ENCODE data around the gene HIVEP3. TPM values are rescaled to one million over a fixed set of nuclear protein-coding genes. Genes with fewer than 3 reads are reported as not detected.

The HIVEP3 gene
- polyA plus RNA-seq, 1 of the 3 experiments (the other 2 are of a cell fraction) = 6.4 TPM

DNA sequence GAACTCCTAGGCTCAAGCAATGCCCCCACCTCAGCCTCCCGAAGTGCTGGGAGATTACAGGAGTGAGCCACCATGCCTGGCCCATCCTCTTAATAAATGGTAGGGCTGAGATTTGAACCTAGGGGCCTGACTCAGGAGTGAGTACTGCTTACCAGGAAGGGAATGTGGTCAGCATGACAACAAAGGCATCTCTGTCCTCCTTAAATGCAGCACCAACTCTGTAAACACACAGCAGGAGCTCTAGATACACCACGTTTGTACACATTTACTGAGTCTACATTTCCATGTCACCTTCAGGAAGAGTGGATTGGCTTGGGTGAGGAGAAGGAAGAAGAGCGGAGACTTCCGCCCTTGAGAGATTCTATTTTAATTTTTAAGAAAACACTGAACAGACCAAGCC lies 38.5 kb downstream of the HIVEP3 start (continued):
- TF ChIP-seq, protein P1, sequence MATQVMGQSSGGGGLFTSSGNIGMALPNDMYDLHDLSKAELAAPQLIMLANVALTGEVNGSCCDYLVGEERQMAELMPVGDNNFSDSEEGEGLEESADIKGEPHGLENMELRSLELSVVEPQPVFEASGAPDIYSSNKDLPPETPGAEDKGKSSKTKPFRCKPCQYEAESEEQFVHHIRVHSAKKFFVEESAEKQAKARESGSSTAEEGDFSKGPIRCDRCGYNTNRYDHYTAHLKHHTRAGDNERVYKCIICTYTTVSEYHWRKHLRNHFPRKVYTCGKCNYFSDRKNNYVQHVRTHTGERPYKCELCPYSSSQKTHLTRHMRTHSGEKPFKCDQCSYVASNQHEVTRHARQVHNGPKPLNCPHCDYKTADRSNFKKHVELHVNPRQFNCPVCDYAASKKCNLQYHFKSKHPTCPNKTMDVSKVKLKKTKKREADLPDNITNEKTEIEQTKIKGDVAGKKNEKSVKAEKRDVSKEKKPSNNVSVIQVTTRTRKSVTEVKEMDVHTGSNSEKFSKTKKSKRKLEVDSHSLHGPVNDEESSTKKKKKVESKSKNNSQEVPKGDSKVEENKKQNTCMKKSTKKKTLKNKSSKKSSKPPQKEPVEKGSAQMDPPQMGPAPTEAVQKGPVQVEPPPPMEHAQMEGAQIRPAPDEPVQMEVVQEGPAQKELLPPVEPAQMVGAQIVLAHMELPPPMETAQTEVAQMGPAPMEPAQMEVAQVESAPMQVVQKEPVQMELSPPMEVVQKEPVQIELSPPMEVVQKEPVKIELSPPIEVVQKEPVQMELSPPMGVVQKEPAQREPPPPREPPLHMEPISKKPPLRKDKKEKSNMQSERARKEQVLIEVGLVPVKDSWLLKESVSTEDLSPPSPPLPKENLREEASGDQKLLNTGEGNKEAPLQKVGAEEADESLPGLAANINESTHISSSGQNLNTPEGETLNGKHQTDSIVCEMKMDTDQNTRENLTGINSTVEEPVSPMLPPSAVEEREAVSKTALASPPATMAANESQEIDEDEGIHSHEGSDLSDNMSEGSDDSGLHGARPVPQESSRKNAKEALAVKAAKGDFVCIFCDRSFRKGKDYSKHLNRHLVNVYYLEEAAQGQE (IDR thresholded peaks at IDR 0.05; ENCODE audit: low read depth, low read length) = no peak
- TF ChIP-seq GABPA (IDR thresholded peaks at IDR 0.05; ENCODE audit: low read depth) = no peak

DNA sequence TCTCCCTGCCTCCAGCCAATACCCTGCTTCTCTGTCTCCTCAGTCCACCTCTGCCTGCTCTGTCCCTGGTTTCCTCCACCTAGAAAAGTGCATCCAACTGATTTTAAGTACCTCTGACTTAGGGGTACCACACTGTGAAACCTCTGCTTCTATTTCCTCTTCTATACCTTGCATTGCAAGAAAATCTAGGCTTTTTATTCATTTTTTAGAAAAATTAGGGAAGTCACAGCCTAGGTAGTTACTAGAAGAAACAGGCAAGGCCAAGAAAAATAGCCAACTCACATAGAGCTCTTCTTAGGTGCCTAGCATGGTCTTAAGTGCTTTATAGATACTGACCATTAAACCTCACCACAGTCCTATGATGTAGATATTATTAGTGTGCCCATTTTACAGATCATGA lies 39.1 kb downstream of the HIVEP3 start:
- H3K36me3 ChIP-seq (replicated peaks in 1 of 2; ENCODE audit: control insufficient read depth in 1 of 2, insufficient read depth in 2 of 2, low read length in 1 of 2) = no peaks in the 10 kb centered on the region
- H3F3A ChIP-seq (replicated peaks; ENCODE audit: insufficient read depth) = peaks cover 18% of the 10 kb centered on the region
- TF ChIP-seq FOSL2 (IDR thresholded peaks at IDR 0.05; ENCODE audit: borderline replicate concordance, low read depth) = no peak
- no peak for TF ChIP-seq NFIC (IDR thresholded peaks at IDR 0.05; ENCODE audit: borderline replicate concordance)
- TF ChIP-seq, protein P2, sequence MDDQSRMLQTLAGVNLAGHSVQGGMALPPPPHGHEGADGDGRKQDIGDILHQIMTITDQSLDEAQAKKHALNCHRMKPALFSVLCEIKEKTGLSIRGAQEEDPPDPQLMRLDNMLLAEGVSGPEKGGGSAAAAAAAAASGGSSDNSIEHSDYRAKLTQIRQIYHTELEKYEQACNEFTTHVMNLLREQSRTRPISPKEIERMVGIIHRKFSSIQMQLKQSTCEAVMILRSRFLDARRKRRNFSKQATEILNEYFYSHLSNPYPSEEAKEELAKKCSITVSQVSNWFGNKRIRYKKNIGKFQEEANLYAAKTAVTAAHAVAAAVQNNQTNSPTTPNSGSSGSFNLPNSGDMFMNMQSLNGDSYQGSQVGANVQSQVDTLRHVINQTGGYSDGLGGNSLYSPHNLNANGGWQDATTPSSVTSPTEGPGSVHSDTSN (IDR thresholded peaks at IDR 0.05) = no peak
- TF ChIP-seq JUND (IDR thresholded peaks at IDR 0.05) = no peak
- no peak for TF ChIP-seq FOXJ3 (CRISPR knock-in tag; IDR thresholded peaks at IDR 0.05)
- TF ChIP-seq TCF12 (IDR thresholded peaks at IDR 0.05) = no peak
- TF ChIP-seq MXI1 (IDR thresholded peaks at IDR 0.05; ENCODE audit: low read depth, low read length) = no peak
- TF ChIP-seq GATA2 (CRISPR knock-in tag; IDR thresholded peaks at IDR 0.05) = no peak
- TF ChIP-seq EP300 (IDR thresholded peaks at IDR 0.05; ENCODE audit: borderline replicate concordance in 1 of 2, low read depth in 1 of 2, low read length in 1 of 2) = no peak
- H3K9me2 ChIP-seq = no peaks in the 10 kb centered on the region
- no peak for DNase-seq
- no peaks in the 10 kb centered on the region; the same call in 1 of the 2 replicates for H3K79me2 ChIP-seq (ENCODE audit: insufficient read depth)
- POLR2A ChIA-PET = no interaction called here
- H3K4me1 ChIP-seq (ENCODE audit: control insufficient read depth in 1 of 2, insufficient read depth in 2 of 2, low read depth in 1 of 2, low read length in 1 of 2) = peaks cover 13 to 18% of the 10 kb centered on the region in 2 experiments; a peak in 3 of 4 replicates
- CTCF ChIA-PET = interaction anchor here (0.6 to 1.0 kb wide), 2 partner anchors 61 to 67 kb away, joined by 3 to 4 read pairs; no protein-coding TSS in a partner anchor
- no peaks in the 10 kb centered on the region for H3K27me3 ChIP-seq (ENCODE audit: insufficient read depth)
- no peaks in the 10 kb centered on the region for H4K20me1 ChIP-seq (ENCODE audit: insufficient read depth)
- H3K4me3 ChIP-seq (ENCODE audit: low read depth in 2 of 2, low read length in 1 of 2) = no peak overlapping the region
- H3K9ac ChIP-seq = no peak overlapping the region
- no peaks in the 10 kb centered on the region for H3K9me3 ChIP-seq
- H2AFZ ChIP-seq (ENCODE audit: low read depth) = no peak overlapping the region
- H3K27ac ChIP-seq (ENCODE audit: low read depth in 2 of 2, low read length in 1 of 2) = no peak overlapping the region
- no peak overlapping the region for H3K4me2 ChIP-seq

DNA sequence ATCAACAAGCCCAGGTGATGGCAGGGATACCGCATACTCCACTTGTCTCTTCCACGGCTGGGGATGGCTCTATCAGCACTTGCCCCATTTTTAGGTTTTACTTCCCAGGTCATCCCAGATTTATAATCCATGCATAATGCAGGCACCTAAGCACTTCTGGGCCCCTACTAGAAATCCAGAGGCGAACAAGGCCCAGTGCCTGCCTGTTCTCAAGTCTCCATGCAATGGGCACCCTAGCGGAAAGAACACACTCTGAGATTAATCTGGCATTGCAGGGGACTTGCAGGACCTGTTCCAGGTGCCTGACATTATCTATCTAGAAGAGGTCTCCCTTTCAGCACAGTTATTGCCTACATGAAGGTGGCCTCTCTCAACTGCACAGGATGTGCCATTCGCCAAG lies 39.8 kb downstream of the HIVEP3 start:
- WGBS (ENCODE audit: low lambda C conversion rate) = 95% methylated on average over 5 of the region's 5 CpGs
- DNase-seq = no peak
- ChIA-PET POLR2A (no interaction called here), CTCF (no interaction called here)
- TF ChIP-seq TEAD4 (IDR thresholded peaks at IDR 0.05; ENCODE audit: borderline replicate concordance, insufficient read depth) (no peak), CHD2 (IDR thresholded peaks at IDR 0.05; ENCODE audit: low read length, partially characterized antibody) (no peak), MEF2A (IDR thresholded peaks at IDR 0.05; ENCODE audit: borderline replicate concordance, low read depth) (no peak)
- TF ChIP-seq, protein P3, sequence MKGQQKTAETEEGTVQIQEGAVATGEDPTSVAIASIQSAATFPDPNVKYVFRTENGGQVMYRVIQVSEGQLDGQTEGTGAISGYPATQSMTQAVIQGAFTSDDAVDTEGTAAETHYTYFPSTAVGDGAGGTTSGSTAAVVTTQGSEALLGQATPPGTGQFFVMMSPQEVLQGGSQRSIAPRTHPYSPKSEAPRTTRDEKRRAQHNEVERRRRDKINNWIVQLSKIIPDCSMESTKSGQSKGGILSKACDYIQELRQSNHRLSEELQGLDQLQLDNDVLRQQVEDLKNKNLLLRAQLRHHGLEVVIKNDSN (IDR thresholded peaks at IDR 0.05; ENCODE audit: borderline replicate concordance, low read depth) = no peak
- TF ChIP-seq, protein P4, sequence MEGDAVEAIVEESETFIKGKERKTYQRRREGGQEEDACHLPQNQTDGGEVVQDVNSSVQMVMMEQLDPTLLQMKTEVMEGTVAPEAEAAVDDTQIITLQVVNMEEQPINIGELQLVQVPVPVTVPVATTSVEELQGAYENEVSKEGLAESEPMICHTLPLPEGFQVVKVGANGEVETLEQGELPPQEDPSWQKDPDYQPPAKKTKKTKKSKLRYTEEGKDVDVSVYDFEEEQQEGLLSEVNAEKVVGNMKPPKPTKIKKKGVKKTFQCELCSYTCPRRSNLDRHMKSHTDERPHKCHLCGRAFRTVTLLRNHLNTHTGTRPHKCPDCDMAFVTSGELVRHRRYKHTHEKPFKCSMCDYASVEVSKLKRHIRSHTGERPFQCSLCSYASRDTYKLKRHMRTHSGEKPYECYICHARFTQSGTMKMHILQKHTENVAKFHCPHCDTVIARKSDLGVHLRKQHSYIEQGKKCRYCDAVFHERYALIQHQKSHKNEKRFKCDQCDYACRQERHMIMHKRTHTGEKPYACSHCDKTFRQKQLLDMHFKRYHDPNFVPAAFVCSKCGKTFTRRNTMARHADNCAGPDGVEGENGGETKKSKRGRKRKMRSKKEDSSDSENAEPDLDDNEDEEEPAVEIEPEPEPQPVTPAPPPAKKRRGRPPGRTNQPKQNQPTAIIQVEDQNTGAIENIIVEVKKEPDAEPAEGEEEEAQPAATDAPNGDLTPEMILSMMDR (IDR thresholded peaks at IDR 0.05) = no peak
- TF ChIP-seq, protein P5, sequence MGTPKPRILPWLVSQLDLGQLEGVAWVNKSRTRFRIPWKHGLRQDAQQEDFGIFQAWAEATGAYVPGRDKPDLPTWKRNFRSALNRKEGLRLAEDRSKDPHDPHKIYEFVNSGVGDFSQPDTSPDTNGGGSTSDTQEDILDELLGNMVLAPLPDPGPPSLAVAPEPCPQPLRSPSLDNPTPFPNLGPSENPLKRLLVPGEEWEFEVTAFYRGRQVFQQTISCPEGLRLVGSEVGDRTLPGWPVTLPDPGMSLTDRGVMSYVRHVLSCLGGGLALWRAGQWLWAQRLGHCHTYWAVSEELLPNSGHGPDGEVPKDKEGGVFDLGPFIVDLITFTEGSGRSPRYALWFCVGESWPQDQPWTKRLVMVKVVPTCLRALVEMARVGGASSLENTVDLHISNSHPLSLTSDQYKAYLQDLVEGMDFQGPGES (IDR thresholded peaks at IDR 0.05; ENCODE audit: low read depth, low read length) = no peak
- no peaks in the 10 kb centered on the region for H3K27me3 ChIP-seq (ENCODE audit: insufficient read depth)
- no peaks in the 10 kb centered on the region for H4K20me1 ChIP-seq (ENCODE audit: insufficient read depth)
- no peaks in the 10 kb centered on the region; the same call in 1 of the 2 replicates for H3K79me2 ChIP-seq (ENCODE audit: insufficient read depth)
- H3K9me2 ChIP-seq = no peaks in the 10 kb centered on the region
- no peak overlapping the region for H3K4me2 ChIP-seq
- no peak overlapping the region for H3K9ac ChIP-seq
- no peak overlapping the region for H3K27ac ChIP-seq (ENCODE audit: low read depth in 2 of 2, low read length in 1 of 2)
- H3F3A ChIP-seq (replicated peaks; ENCODE audit: insufficient read depth) = peaks cover 18% of the 10 kb centered on the region
- H2AFZ ChIP-seq (ENCODE audit: low read depth) = no peak overlapping the region
- no peak overlapping the region; a peak in 1 of 4 replicates for H3K4me3 ChIP-seq (ENCODE audit: low read depth in 2 of 2, low read length in 1 of 2)
- peaks cover 13 to 18% of the 10 kb centered on the region in 2 experiments; a peak in 3 of 4 replicates for H3K4me1 ChIP-seq (ENCODE audit: control insufficient read depth in 1 of 2, insufficient read depth in 2 of 2, low read depth in 1 of 2, low read length in 1 of 2)
- no peaks in the 10 kb centered on the region for H3K9me3 ChIP-seq
- H3K36me3 ChIP-seq (replicated peaks in 1 of 2; ENCODE audit: control insufficient read depth in 1 of 2, insufficient read depth in 2 of 2, low read length in 1 of 2) = no peaks in the 10 kb centered on the region
